ENCODE results near the gene RNF181. TPM values are rescaled to one million over a fixed set of nuclear protein-coding genes. Genes with fewer than 3 reads are reported as not detected.

Gene RNF181
- total RNA-seq, 1 experiment from 2014 or later: 77.5 TPM

GRCh38 chr2:85590950-85591349 lies 4.6 kb upstream of the RNF181 start:
- BruUV-seq (replicated peaks): no TSS peak

More at GRCh38 chr2:85590950-85591349, 4.6 kb upstream of the RNF181 start:
- intact Hi-C loops (cut with micrococcal nuclease): no loop called here
- peaks cover 9 to 25% of the 10 kb centered on the region in 2 experiments for H3K4me1 ChIP-seq (ENCODE audit: control insufficient read depth in 1 of 2, insufficient read depth in 2 of 2, low read length in 2 of 2)
- ChIA-PET RAD21 (ENCODE audit: low non-redundant PET in 1 of 2, low total read pairs in 2 of 2, uncharacterized antibody in 2 of 2, unreplicated experiment in 2 of 2) (no interaction called here), POLR2A (interaction anchor here (0.5 to 1.5 kb wide), 2 partner anchors 11 to 25 kb away, joined by 3 to 7 read pairs; partner anchors contain the start of gene USP39), CTCF (no interaction called here)
- no peaks in the 10 kb centered on the region for H3K9me3 ChIP-seq (ENCODE audit: control insufficient read depth in 1 of 2, insufficient read depth in 1 of 2, low read depth in 1 of 2, low read length in 2 of 2)
- no peak overlapping the region for H2AFZ ChIP-seq (ENCODE audit: low read depth, low read length, poor library complexity, severe bottlenecking)
- ATAC-seq (no peak), DNase-seq (ENCODE audit: low read depth, low spot score) (no peak)
- no peak overlapping the region for H3K9ac ChIP-seq (ENCODE audit: low read length)
- no peaks in the 10 kb centered on the region for H3K36me3 ChIP-seq (ENCODE audit: control insufficient read depth in 1 of 2, insufficient read depth in 2 of 2, low read length in 2 of 2)
- H3K27me3 ChIP-seq (ENCODE audit: insufficient read depth, low read length): no peaks in the 10 kb centered on the region
- H3K4me2 ChIP-seq (ENCODE audit: low read length): no peak overlapping the region
- no peak overlapping the region for H3K27ac ChIP-seq (ENCODE audit: low read depth, low read length)
- H3K79me2 ChIP-seq (ENCODE audit: insufficient read depth, low read length): peaks cover 4% of the 10 kb centered on the region
- H3K4me3 ChIP-seq (replicated peaks in 1 of 2; ENCODE audit: low read depth in 1 of 2, low read length in 2 of 2): no peak overlapping the region
- TF ChIP-seq RAD21 (IDR thresholded peaks at IDR 0.05; ENCODE audit: low read depth) (no peak), CEBPB (IDR thresholded peaks at IDR 0.05; ENCODE audit: low read depth) (no peak), EGR1 (IDR thresholded peaks at IDR 0.05; ENCODE audit: low read depth) (no peak), SP1 (IDR thresholded peaks at IDR 0.05; ENCODE audit: low read depth) (no peak), FOSL1 (IDR thresholded peaks at IDR 0.05; ENCODE audit: low read depth) (no peak), SRF (IDR thresholded peaks at IDR 0.05; ENCODE audit: low read depth) (no peak), POLR2A (IDR thresholded peaks at IDR 0.05; ENCODE audit: borderline replicate concordance, extremely low read depth, insufficient read depth, insufficient read length) (no peak), TCF7L2 (IDR thresholded peaks at IDR 0.05; ENCODE audit: borderline replicate concordance, extremely low read depth, insufficient read depth, insufficient read length) (no peak), SIN3A (IDR thresholded peaks at IDR 0.05; ENCODE audit: low read depth) (no peak), ZBTB33 (IDR thresholded peaks at IDR 0.05; ENCODE audit: extremely low read depth, insufficient replicate concordance, low read length) (no peak)
- H4K20me1 ChIP-seq (ENCODE audit: insufficient read depth): no peaks in the 10 kb centered on the region
- no peaks in the 10 kb centered on the region for H3K9me2 ChIP-seq (ENCODE audit: insufficient read depth)
